Measurements from ENCODE around the gene SYNGR1. TPM values are rescaled to one million over a fixed set of nuclear protein-coding genes. Genes with fewer than 3 reads are reported as not detected.

The SYNGR1 gene
- total and polyA plus RNA-seq, 2 experiments from 2014 or later: 30.9 to 37.0 TPM

DNA sequence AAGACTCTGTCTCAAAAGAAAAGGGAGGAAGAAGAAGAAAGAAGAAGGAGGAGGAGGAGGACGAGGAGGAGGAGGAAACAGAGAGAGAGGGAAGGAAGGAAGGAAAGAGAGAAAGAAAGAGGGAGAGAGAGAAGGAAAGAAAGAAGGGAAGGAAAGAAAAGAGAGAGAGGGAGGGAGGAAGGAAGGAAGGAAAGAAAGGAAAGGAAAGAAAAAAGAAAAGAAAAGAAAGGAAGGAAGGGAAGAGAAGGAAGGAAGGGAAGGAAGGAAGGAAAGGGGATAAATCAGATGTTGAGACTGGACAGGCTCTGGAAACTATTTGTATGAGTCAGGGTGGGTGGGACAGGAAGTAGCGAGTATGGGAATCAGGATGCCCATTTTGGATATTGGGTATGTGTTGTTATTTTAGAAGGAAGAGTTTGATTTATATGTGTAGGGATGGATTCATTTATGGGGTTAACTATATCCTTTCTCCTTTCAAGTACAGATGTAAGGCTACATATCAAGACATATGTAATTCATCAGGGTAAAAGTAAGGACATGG lies 24.3 kb upstream of the SYNGR1 start (continued):
- TF ChIP-seq, protein P1, sequence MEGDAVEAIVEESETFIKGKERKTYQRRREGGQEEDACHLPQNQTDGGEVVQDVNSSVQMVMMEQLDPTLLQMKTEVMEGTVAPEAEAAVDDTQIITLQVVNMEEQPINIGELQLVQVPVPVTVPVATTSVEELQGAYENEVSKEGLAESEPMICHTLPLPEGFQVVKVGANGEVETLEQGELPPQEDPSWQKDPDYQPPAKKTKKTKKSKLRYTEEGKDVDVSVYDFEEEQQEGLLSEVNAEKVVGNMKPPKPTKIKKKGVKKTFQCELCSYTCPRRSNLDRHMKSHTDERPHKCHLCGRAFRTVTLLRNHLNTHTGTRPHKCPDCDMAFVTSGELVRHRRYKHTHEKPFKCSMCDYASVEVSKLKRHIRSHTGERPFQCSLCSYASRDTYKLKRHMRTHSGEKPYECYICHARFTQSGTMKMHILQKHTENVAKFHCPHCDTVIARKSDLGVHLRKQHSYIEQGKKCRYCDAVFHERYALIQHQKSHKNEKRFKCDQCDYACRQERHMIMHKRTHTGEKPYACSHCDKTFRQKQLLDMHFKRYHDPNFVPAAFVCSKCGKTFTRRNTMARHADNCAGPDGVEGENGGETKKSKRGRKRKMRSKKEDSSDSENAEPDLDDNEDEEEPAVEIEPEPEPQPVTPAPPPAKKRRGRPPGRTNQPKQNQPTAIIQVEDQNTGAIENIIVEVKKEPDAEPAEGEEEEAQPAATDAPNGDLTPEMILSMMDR (conservative IDR thresholded peaks at IDR 0.05; ENCODE audit: low read depth in 2 of 2): no peak
- TF ChIP-seq EZH2phosphoT487 (IDR thresholded peaks at IDR 0.05; ENCODE audit: unreplicated experiment): no peak
- no peak for TF ChIP-seq STAT1 (IDR thresholded peaks at IDR 0.05; ENCODE audit: unreplicated experiment)
- no peak for TF ChIP-seq ZNF331 (CRISPR knock-in tag; IDR thresholded peaks at IDR 0.05; ENCODE audit: low read depth)
- no peak for TF ChIP-seq CREB1 (CRISPR knock-in tag; IDR thresholded peaks at IDR 0.05; ENCODE audit: low read depth)
- TF ChIP-seq POLR2AphosphoS5 (IDR thresholded peaks at IDR 0.05; ENCODE audit: low read depth): no peak
- TF ChIP-seq EZH2 (IDR thresholded peaks at IDR 0.05; ENCODE audit: low read depth, unreplicated experiment): no peak

DNA sequence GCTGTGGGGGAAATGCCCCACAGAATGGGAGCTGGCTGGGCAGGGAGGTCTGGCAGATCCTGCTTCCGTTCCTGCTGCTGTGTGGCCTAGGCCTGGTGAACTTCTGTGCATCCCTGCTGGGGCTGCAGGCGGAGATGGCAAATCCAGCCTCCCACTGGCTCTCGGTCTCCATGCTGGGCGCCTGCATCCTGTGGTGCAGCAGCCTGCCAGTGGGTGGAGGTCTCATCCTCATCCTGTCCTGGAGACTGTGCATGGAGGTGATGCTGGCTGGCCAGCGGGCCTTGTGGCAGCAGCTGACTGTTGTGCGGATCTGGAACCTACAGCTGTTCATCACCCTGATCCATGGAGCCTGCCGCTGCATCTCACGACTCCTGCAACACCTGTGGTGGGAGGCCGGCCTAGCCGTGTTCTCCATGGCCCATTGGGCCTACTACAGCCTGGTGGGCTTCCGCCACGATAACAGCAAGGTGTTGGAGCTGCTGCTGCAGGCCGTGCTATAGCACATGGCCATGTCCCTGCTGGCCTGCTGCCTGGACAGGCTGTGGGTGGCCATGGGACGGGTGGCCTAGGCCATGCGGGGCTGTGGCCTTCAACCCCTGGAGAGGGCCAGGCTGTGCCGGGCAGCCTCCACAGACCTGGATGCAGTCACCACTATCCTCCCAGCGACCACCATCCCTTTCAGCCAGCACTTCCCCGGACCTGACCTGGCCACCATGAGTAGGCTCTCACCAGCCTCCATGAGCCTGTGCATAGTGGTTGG lies 21.6 kb upstream of the SYNGR1 start:
- ATAC-seq: peak; percentile 24; the same call in 2 of the 3 replicates
- H3K4me3 ChIP-seq: no peak overlapping the region
- H3K27ac Mint-ChIP-seq: no peak overlapping the region
- TF ChIP-seq ZNF331 (CRISPR knock-in tag; IDR thresholded peaks at IDR 0.05; ENCODE audit: low read depth) (no peak), JUNB (IDR thresholded peaks at IDR 0.05; ENCODE audit: unreplicated experiment) (no peak), ZNF114 (CRISPR knock-in tag; IDR thresholded peaks at IDR 0.05) (no peak), STAT1 (IDR thresholded peaks at IDR 0.05; ENCODE audit: unreplicated experiment) (no peak), CREB1 (CRISPR knock-in tag; IDR thresholded peaks at IDR 0.05; ENCODE audit: low read depth) (no peak), EZH2phosphoT487 (IDR thresholded peaks at IDR 0.05; ENCODE audit: unreplicated experiment) (no peak), NANOG (IDR thresholded peaks at IDR 0.05; ENCODE audit: borderline replicate concordance) (no peak), POLR2AphosphoS5 (IDR thresholded peaks at IDR 0.05; ENCODE audit: low read depth) (no peak)
- TF ChIP-seq, protein P2, sequence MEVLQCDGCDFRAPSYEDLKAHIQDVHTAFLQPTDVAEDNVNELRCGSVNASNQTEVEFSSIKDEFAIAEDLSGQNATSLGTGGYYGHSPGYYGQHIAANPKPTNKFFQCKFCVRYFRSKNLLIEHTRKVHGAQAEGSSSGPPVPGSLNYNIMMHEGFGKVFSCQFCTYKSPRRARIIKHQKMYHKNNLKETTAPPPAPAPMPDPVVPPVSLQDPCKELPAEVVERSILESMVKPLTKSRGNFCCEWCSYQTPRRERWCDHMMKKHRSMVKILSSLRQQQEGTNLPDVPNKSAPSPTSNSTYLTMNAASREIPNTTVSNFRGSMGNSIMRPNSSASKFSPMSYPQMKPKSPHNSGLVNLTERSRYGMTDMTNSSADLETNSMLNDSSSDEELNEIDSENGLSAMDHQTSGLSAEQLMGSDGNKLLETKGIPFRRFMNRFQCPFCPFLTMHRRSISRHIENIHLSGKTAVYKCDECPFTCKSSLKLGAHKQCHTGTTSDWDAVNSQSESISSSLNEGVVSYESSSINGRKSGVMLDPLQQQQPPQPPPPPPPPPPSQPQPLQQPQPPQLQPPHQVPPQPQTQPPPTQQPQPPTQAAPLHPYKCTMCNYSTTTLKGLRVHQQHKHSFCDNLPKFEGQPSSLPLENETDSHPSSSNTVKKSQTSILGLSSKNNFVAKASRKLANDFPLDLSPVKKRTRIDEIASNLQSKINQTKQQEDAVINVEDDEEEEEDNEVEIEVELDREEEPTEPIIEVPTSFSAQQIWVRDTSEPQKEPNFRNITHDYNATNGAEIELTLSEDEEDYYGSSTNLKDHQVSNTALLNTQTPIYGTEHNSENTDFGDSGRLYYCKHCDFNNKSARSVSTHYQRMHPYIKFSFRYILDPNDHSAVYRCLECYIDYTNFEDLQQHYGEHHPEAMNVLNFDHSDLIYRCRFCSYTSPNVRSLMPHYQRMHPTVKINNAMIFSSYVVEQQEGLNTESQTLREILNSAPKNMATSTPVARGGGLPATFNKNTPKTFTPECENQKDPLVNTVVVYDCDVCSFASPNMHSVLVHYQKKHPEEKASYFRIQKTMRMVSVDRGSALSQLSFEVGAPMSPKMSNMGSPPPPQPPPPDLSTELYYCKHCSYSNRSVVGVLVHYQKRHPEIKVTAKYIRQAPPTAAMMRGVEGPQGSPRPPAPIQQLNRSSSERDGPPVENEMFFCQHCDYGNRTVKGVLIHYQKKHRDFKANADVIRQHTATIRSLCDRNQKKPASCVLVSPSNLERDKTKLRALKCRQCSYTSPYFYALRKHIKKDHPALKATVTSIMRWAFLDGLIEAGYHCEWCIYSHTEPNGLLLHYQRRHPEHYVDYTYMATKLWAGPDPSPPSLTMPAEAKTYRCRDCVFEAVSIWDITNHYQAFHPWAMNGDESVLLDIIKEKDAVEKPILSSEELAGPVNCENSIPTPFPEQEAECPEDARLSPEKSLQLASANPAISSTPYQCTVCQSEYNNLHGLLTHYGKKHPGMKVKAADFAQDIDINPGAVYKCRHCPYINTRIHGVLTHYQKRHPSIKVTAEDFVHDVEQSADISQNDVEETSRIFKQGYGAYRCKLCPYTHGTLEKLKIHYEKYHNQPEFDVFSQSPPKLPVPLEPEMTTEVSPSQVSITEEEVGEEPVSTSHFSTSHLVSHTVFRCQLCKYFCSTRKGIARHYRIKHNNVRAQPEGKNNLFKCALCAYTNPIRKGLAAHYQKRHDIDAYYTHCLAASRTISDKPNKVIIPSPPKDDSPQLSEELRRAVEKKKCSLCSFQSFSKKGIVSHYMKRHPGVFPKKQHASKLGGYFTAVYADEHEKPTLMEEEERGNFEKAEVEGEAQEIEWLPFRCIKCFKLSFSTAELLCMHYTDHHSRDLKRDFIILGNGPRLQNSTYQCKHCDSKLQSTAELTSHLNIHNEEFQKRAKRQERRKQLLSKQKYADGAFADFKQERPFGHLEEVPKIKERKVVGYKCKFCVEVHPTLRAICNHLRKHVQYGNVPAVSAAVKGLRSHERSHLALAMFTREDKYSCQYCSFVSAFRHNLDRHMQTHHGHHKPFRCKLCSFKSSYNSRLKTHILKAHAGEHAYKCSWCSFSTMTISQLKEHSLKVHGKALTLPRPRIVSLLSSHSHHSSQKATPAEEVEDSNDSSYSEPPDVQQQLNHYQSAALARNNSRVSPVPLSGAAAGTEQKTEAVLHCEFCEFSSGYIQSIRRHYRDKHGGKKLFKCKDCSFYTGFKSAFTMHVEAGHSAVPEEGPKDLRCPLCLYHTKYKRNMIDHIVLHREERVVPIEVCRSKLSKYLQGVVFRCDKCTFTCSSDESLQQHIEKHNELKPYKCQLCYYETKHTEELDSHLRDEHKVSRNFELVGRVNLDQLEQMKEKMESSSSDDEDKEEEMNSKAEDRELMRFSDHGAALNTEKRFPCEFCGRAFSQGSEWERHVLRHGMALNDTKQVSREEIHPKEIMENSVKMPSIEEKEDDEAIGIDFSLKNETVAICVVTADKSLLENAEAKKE (CRISPR knock-in tag; IDR thresholded peaks at IDR 0.05): no peak
- TF ChIP-seq, protein P3, sequence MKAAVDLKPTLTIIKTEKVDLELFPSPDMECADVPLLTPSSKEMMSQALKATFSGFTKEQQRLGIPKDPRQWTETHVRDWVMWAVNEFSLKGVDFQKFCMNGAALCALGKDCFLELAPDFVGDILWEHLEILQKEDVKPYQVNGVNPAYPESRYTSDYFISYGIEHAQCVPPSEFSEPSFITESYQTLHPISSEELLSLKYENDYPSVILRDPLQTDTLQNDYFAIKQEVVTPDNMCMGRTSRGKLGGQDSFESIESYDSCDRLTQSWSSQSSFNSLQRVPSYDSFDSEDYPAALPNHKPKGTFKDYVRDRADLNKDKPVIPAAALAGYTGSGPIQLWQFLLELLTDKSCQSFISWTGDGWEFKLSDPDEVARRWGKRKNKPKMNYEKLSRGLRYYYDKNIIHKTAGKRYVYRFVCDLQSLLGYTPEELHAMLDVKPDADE (IDR thresholded peaks at IDR 0.05): no peak
- TF ChIP-seq, protein P1 (conservative IDR thresholded peaks at IDR 0.05; ENCODE audit: low read depth in 2 of 2): no peak

More for the DNA sequence above, 21.6 kb upstream of the SYNGR1 start:
- Histone ChIP-seq H3K27me3 (ENCODE audit: insufficient read depth) (no peaks in the 10 kb centered on the region), H3K9me2 (ENCODE audit: insufficient read depth) (no peaks in the 10 kb centered on the region), H3K36me3 (ENCODE audit: insufficient read depth) (no peaks in the 10 kb centered on the region), H3K4me2 (no peak overlapping the region), H4K20me1 (replicated peaks; ENCODE audit: insufficient read depth) (no peaks in the 10 kb centered on the region), H2AFZ (no peak overlapping the region), H3K4me1 (ENCODE audit: insufficient read depth) (no peaks in the 10 kb centered on the region), H3K79me2 (replicated peaks; ENCODE audit: insufficient read depth) (no peaks in the 10 kb centered on the region), H3F3A (replicated peaks; ENCODE audit: low read depth) (no peaks in the 10 kb centered on the region), H3K27ac (ENCODE audit: low read depth) (no peak overlapping the region)
- Mint-ChIP-seq H3K36me3 (ENCODE audit: low read depth) (no peaks in the 10 kb centered on the region), H3K27me3 (ENCODE audit: insufficient read depth, low read depth, poor library complexity) (peaks cover 9% of the 10 kb centered on the region), H3K4me1 (no peaks in the 10 kb centered on the region), H3K9me3 (no peaks in the 10 kb centered on the region), H3K4me3 (no peak overlapping the region)
- DNase-seq (ENCODE audit: low spot score): no peak
